GM23338 (cell line): ENCODE measurements around the gene RUNX3.

ENCODE experiments used
- CREB1 ChIP-seq: fragments of 250-450 bp; sonication (Bioruptor Pico); IDR thresholded peaks from 2 replicates; pipeline ENCODE4 v1.5.0; 2020; ENCODE audit warnings: low read depth, mild to moderate bottlenecking, moderate library complexity
- CTCF ChIP-seq, 2 experiments: fragments of 200-600 bp in 1 of 2; sonication (generic) in 1 of 2; conservative IDR thresholded peaks; 2 replicates each; pipeline versions ENCODE4 v1.5.1 to v1.6.1; 2016 to 2017; ENCODE audit warnings: antibody characterized with exemption in 2 of 2, low read depth in 2 of 2, mild to moderate bottlenecking in 2 of 2, moderate library complexity in 1 of 2
- EZH2 ChIP-seq: fragments of 200-600 bp; sonication (generic); IDR thresholded peaks from one replicate; pipeline ENCODE4 v1.8.0; 2017; ENCODE audit warnings: antibody characterized with exemption, mild to moderate bottlenecking, low read depth; ENCODE audit not compliant: unreplicated experiment
- EZH2phosphoT487 ChIP-seq: fragments of 200-600 bp; sonication (generic); IDR thresholded peaks from one replicate; pipeline ENCODE4 v1.8.1; 2018; ENCODE audit warnings: antibody characterized with exemption; ENCODE audit not compliant: unreplicated experiment
- JUNB ChIP-seq: IDR thresholded peaks from one replicate; pipeline ENCODE4 v1.6.1; 2016; ENCODE audit warnings: antibody characterized with exemption; ENCODE audit not compliant: unreplicated experiment
- NANOG ChIP-seq: IDR thresholded peaks from 2 replicates; pipeline ENCODE4 v1.6.1; 2016; ENCODE audit warnings: antibody characterized with exemption, borderline replicate concordance
- POLR2AphosphoS5 ChIP-seq: IDR thresholded peaks from 2 replicates; pipeline ENCODE4 v1.6.1; 2016; ENCODE audit warnings: antibody characterized with exemption, low read depth
- REST ChIP-seq: IDR thresholded peaks from one replicate; pipeline ENCODE4 v1.6.1; 2018; ENCODE audit warnings: antibody characterized with exemption; ENCODE audit not compliant: unreplicated experiment
- STAT1 ChIP-seq: IDR thresholded peaks from one replicate; pipeline ENCODE4 v1.6.1; 2016; ENCODE audit warnings: antibody characterized with exemption; ENCODE audit not compliant: unreplicated experiment
- ZNF114 ChIP-seq: fragments of 250-450 bp; sonication (Bioruptor Pico); IDR thresholded peaks from 2 replicates; pipeline ENCODE4 v1.5.0; 2020; ENCODE audit warnings: mild to moderate bottlenecking, moderate library complexity
- ZNF331 ChIP-seq: fragments of 250-450 bp; sonication (Bioruptor Pico); IDR thresholded peaks from 2 replicates; pipeline ENCODE4 v1.5.0; 2020; ENCODE audit warnings: low read depth, mild to moderate bottlenecking, moderate library complexity
- ZNF462 ChIP-seq: fragments of 250-450 bp; sonication (Bioruptor Pico); IDR thresholded peaks from 2 replicates; pipeline ENCODE4 v1.5.0; 2020; ENCODE audit warnings: mild to moderate bottlenecking, moderate library complexity
- TF ChIP-seq, protein P1 (sequence below): IDR thresholded peaks from 2 replicates; pipeline ENCODE4 v1.6.1; 2016; ENCODE audit warnings: antibody characterized with exemption

DNA sequence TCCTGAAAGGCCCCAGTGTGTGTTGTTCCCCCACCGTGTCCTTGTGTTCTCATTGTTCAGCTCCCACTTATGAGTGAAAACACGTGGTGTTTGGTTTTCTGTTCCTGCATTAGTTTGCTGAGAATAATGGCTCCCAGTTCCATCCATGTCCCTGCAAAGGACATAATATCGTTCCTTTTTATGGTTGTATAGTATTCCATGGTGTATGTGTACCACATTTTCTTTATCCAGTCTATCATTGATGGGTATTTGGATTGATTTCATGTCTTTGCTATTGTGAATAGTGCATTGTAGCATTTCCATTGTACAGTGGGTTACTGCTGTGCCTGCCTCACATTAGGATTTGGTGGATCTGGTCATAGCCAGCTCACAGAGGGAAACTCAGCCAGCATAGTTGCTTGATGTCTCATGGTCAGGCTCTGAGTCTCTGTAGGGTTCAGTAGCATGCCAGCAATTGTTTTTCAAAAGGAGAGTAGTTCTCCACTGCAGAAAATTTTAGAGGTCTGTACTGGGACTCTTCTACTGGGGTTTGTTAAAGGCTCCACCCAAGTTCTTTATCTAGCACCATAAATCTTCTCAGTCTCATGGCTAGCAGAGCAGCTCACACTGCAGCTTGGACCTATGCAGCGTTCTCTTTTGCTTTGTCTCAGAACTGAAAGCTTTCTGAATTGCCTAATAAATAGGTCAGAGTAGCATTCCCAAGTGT, 41.0 kb downstream of the RUNX3 start:
- no peak for TF ChIP-seq EZH2
- TF ChIP-seq CTCF (conservative IDR thresholded peaks at IDR 0.05; ENCODE audit: low read depth in 2 of 2), result no peak
- TF ChIP-seq POLR2AphosphoS5, result no peak
- TF ChIP-seq EZH2phosphoT487, result no peak
- no peak for TF ChIP-seq ZNF462 (CRISPR knock-in tag)
- no peak for TF ChIP-seq REST
- TF ChIP-seq CREB1 (CRISPR knock-in tag), result no peak
- TF ChIP-seq, protein P1, sequence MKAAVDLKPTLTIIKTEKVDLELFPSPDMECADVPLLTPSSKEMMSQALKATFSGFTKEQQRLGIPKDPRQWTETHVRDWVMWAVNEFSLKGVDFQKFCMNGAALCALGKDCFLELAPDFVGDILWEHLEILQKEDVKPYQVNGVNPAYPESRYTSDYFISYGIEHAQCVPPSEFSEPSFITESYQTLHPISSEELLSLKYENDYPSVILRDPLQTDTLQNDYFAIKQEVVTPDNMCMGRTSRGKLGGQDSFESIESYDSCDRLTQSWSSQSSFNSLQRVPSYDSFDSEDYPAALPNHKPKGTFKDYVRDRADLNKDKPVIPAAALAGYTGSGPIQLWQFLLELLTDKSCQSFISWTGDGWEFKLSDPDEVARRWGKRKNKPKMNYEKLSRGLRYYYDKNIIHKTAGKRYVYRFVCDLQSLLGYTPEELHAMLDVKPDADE, result no peak
- no peak for TF ChIP-seq JUNB
- TF ChIP-seq STAT1, result no peak
- TF ChIP-seq ZNF114 (CRISPR knock-in tag), result no peak
- no peak for TF ChIP-seq NANOG
- TF ChIP-seq ZNF331 (CRISPR knock-in tag), result no peak
